ENCODE data around the gene CAMK1D.
A peak's percentile ranks its signal among the peaks of the same experiment; 100 is the strongest.

CAMK1D gene

DNA sequence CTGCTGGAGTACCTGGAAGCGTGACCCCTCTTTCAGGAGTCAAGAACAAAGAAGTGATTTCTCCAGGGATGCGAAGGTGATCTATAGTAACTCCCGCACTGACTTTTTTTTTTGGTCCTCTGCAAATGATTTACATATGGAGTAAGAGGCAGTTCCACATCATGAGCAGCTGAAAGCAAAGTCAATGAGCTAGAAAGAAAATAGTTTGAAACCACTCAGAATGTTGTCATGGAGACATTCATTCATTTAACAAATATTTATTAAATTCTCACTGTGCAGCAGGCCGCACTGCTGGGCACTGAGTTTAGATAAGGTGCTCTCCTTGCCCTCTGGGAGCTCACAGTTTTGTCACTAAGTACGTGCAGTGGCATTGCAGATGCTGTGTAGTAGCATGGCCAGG lies 206.7 kb downstream of the CAMK1D start:
- TF ChIP-seq, protein P1, sequence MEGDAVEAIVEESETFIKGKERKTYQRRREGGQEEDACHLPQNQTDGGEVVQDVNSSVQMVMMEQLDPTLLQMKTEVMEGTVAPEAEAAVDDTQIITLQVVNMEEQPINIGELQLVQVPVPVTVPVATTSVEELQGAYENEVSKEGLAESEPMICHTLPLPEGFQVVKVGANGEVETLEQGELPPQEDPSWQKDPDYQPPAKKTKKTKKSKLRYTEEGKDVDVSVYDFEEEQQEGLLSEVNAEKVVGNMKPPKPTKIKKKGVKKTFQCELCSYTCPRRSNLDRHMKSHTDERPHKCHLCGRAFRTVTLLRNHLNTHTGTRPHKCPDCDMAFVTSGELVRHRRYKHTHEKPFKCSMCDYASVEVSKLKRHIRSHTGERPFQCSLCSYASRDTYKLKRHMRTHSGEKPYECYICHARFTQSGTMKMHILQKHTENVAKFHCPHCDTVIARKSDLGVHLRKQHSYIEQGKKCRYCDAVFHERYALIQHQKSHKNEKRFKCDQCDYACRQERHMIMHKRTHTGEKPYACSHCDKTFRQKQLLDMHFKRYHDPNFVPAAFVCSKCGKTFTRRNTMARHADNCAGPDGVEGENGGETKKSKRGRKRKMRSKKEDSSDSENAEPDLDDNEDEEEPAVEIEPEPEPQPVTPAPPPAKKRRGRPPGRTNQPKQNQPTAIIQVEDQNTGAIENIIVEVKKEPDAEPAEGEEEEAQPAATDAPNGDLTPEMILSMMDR (IDR thresholded peaks at IDR 0.05) = no peak
- Histone ChIP-seq H3K4me3 (no peak overlapping the region), H3K27ac (no peak overlapping the region)
- no peak for DNase-seq (ENCODE audit: low spot score)

DNA sequence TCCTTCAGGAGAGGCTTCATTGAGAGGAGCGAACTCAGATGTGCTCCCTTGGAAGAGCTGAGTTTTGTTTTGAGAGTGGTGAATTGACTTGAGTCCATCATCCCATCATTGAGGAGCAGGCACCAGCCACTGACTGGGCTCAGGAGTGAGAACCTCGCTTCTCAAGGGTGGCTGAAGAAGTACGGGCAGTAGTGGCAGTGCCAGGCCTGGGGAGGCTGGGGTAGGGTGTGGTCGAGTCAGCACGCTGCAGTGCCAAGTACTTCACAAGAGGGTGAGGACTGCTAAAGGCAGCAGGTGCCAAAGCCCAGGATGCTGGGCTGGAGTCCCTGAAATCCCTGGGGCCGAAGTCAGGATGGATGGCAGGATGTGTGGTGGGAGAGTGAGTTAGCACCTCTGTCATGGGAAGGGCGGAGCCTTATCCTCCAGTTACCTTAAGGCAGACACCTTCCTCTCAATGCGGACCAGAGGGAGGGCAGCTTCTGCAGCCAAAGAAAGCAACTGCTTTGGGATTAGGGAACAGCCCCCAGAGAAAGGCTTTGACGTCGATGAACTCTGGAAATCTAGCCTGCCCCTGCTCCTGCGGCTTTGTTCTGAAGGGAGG lies 210.3 kb downstream of the CAMK1D start:
- DNase-seq (ENCODE audit: low spot score) = peak; percentile 46
- TF ChIP-seq, protein P1 (IDR thresholded peaks at IDR 0.05) = no peak
- Histone ChIP-seq H3K27ac (no peak overlapping the region), H3K4me3 (no peak overlapping the region)

DNA sequence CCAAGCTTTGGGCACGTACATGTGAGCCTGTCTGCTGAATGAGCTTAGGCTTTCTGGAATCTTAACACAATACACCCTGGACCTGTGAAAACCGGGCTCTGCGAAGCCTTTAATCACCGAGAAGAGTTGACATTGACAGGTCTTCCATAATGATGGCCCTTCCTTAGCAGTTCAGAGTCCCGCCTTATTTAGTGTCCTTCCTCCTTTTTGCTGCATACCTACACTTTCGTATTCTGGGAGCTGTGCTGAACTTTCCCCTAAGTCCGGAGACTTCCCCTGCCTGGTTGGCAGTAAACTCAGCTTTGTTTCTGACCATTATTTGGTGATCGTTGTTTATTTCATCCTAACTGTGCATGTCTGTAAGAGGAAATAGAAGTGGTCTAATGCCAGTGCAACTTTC lies 212.0 kb downstream of the CAMK1D start:
- TF ChIP-seq, protein P1 (IDR thresholded peaks at IDR 0.05) = no peak
- Histone ChIP-seq H3K27ac (no peak overlapping the region), H3K4me3 (no peak overlapping the region)
- DNase-seq (ENCODE audit: low spot score) = peak; percentile 11

DNA sequence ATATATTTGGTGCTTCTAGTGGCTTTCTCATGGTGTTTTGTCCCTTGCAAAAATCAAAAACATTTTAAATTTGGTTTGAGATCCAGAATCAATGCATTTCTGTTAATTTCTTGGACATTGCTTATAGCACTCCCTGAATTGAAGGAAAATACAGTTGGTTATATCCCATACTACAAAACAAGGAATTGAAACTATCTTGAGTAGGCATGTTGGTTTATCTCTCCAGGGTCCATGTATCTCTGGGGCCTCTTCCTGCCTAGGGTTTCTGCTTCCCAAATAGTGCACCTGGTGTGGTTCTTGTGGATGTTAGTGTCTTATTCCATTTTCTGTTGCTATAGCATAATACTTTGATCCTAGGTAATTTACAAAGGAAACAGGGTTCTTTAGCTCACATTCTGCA lies 212.4 kb downstream of the CAMK1D start:
- H3K27ac ChIP-seq = no peak overlapping the region
- H3K4me3 ChIP-seq = no peak overlapping the region
- TF ChIP-seq, protein P1 (IDR thresholded peaks at IDR 0.05) = no peak
- DNase-seq (ENCODE audit: low spot score) = no peak

DNA sequence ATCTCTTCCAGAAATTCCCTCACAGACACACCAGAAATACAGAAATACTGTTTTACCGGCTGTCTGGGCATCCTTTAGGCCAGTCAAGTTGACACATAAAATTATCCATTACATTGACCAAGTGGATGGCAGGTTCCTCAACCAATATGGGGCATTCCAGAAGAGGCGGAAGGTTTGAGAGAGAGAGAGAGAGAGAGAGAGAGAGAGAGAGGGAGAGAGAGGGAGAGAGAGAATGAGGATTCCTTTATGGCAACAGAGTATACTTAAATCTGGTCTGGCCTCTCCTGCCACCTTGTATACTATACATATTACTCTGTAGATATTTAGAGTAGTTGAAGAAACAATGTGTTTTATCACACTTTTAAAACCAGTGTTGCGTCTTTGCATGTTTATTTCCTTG lies 214.1 kb downstream of the CAMK1D start:
- Histone ChIP-seq H3K27ac (no peak overlapping the region), H3K4me3 (no peak overlapping the region)
- DNase-seq (ENCODE audit: low spot score) = no peak
- TF ChIP-seq, protein P1 (IDR thresholded peaks at IDR 0.05) = no peak

DNA sequence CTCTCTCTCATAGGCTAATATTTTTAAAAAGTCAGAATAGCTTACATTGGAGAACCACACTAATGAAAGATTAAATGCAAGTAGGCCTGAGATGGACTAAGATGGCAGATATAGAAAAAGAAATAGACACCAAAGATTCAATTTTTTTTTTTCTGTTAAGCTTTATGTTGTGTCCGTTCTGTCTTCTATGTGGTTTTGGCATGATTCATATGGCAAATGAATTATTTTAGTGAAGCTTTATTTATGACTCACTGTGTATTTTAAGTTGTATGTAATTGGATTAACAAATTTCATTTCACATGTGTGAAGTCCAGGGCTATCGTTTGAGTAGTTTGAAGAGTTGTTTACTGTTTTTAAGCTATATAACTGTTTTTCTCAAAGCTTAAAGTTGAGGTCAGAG lies 214.8 kb downstream of the CAMK1D start:
- no peak overlapping the region for H3K4me3 ChIP-seq
- TF ChIP-seq, protein P1 (IDR thresholded peaks at IDR 0.05) = no peak
- no peak for DNase-seq (ENCODE audit: low spot score)
- H3K27ac ChIP-seq = no peak overlapping the region
